Measurements from ENCODE around the gene IQGAP1. TPM values are rescaled to one million over a fixed set of nuclear protein-coding genes. Genes with fewer than 3 reads are reported as not detected.

Gene IQGAP1
- total RNA-seq, 2 experiments from 2014 or later: 136 to 143 TPM

- Mint-ChIP-seq H3K27me3 (ENCODE audit: low read depth) (no peaks in the 10 kb centered on the region), H3K4me1 (ENCODE audit: low read depth) (peaks cover 9% of the 10 kb centered on the region), H3K4me3 (no peak overlapping the region), H3K9me3 (no peaks in the 10 kb centered on the region), H3K27ac (no peak overlapping the region), H3K36me3 (ENCODE audit: low read depth) (peaks cover 38% of the 10 kb centered on the region)
- DNase-seq: no peak
- intact Hi-C loops (cut with micrococcal nuclease): no loop called here
- CTCF ChIA-PET: interaction anchor here (1.0 to 1.4 kb wide), 2 partner anchors 137 to 151 kb away, joined by 3 read pairs; no protein-coding TSS in a partner anchor
Measured at GRCh38 chr15:90458061-90458460, 70.0 kb downstream of the IQGAP1 start.

- CTCF ChIA-PET: interaction anchor here (1.0 to 1.1 kb wide), 2 partner anchors 140 to 158 kb away, joined by 4 read pairs; no protein-coding TSS in a partner anchor
- Mint-ChIP-seq H3K4me1 (ENCODE audit: low read depth) (peaks cover 9% of the 10 kb centered on the region), H3K27me3 (ENCODE audit: low read depth) (no peaks in the 10 kb centered on the region), H3K27ac (no peak overlapping the region), H3K9me3 (no peaks in the 10 kb centered on the region), H3K4me3 (no peak overlapping the region), H3K36me3 (ENCODE audit: low read depth) (peaks cover 31% of the 10 kb centered on the region)
- no peak for DNase-seq
- intact Hi-C loops (cut with micrococcal nuclease): no loop called here
Measured at GRCh38 chr15:90459368-90459767, 71.3 kb downstream of the IQGAP1 start.

- Mint-ChIP-seq H3K9me3 (no peaks in the 10 kb centered on the region), H3K27ac (no peak overlapping the region), H3K27me3 (ENCODE audit: low read depth) (no peaks in the 10 kb centered on the region), H3K4me3 (no peak overlapping the region), H3K4me1 (ENCODE audit: low read depth) (peaks cover 9% of the 10 kb centered on the region), H3K36me3 (ENCODE audit: low read depth) (peaks cover 23% of the 10 kb centered on the region)
- intact Hi-C loops (cut with micrococcal nuclease): no loop called here
- CTCF ChIA-PET: interaction anchor here (1.0 to 1.4 kb wide), 3 partner anchors 22 to 158 kb away, joined by 4 to 5 read pairs (median 4); no protein-coding TSS in a partner anchor
- no peak for DNase-seq
Measured at GRCh38 chr15:90460142-90460824, 72.2 kb downstream of the IQGAP1 start.

- intact Hi-C loops (cut with micrococcal nuclease): no loop called here
Measured at GRCh38 chr15:90463381-90463780, 75.3 kb downstream of the IQGAP1 start.

GRCh38 chr15:90465140-90465929, 77.3 kb downstream of the IQGAP1 start:
- Mint-ChIP-seq H3K27me3 (ENCODE audit: low read depth) (no peaks in the 10 kb centered on the region), H3K4me1 (ENCODE audit: low read depth) (peaks cover 3% of the 10 kb centered on the region), H3K9me3 (no peaks in the 10 kb centered on the region), H3K4me3 (no peak overlapping the region), H3K36me3 (ENCODE audit: low read depth) (peaks cover 15% of the 10 kb centered on the region), H3K27ac (peak overlapping the region; percentile 32)
- CTCF ChIA-PET: interaction anchor here (0.6 to 3.3 kb wide), 3 partner anchors 17 to 176 kb away, joined by 3 to 16 read pairs (median 3); no protein-coding TSS in a partner anchor
- DNase-seq: peak; percentile 11
- intact Hi-C loops (cut with micrococcal nuclease): loop anchor here (5.0 kb wide), 1 partner anchor 103 kb away; no protein-coding TSS in a partner anchor

More at GRCh38 chr15:90463381-90463780, 75.3 kb downstream of the IQGAP1 start:
- Mint-ChIP-seq H3K27ac (no peak overlapping the region), H3K36me3 (ENCODE audit: low read depth) (peaks cover 24% of the 10 kb centered on the region), H3K4me1 (ENCODE audit: low read depth) (peaks cover 8% of the 10 kb centered on the region), H3K27me3 (ENCODE audit: low read depth) (no peaks in the 10 kb centered on the region), H3K9me3 (no peaks in the 10 kb centered on the region), H3K4me3 (no peak overlapping the region)
- CTCF ChIA-PET: interaction anchor here (0.6 to 2.0 kb wide), 2 partner anchors 19 to 46 kb away, joined by 3 to 7 read pairs; no protein-coding TSS in a partner anchor
- DNase-seq: no peak

GRCh38 chr15:90465930-90466567, 78.0 kb downstream of the IQGAP1 start:
- Mint-ChIP-seq H3K4me1 (ENCODE audit: low read depth) (peaks cover 6% of the 10 kb centered on the region), H3K36me3 (ENCODE audit: low read depth) (peaks cover 15% of the 10 kb centered on the region), H3K4me3 (no peak overlapping the region), H3K9me3 (no peaks in the 10 kb centered on the region), H3K27ac (no peak overlapping the region), H3K27me3 (ENCODE audit: low read depth) (no peaks in the 10 kb centered on the region)
- DNase-seq: no peak
- CTCF ChIA-PET: interaction anchor here (0.5 to 3.3 kb wide), 8 partner anchors 13 to 217 kb away, joined by 3 to 16 read pairs (median 4); partner anchors contain the start of gene TTLL13
- intact Hi-C loops (cut with micrococcal nuclease): loop anchor here (5.0 kb wide), 1 partner anchor 104 kb away; no protein-coding TSS in a partner anchor

GRCh38 chr15:90469723-90470122, 81.7 kb downstream of the IQGAP1 start:
- H3K4me1 Mint-ChIP-seq (ENCODE audit: low read depth): peaks cover 6% of the 10 kb centered on the region
- H3K36me3 Mint-ChIP-seq (ENCODE audit: low read depth): peaks cover 23% of the 10 kb centered on the region
- H3K27me3 Mint-ChIP-seq (ENCODE audit: low read depth): no peaks in the 10 kb centered on the region
- H3K27ac Mint-ChIP-seq: no peak overlapping the region
- H3K9me3 Mint-ChIP-seq: no peaks in the 10 kb centered on the region
- CTCF ChIA-PET: interaction anchor here (0.9 to 2.0 kb wide), 3 partner anchors 150 to 177 kb away, joined by 3 to 7 read pairs (median 6); no protein-coding TSS in a partner anchor
- no peak overlapping the region for H3K4me3 Mint-ChIP-seq
- intact Hi-C loops (cut with micrococcal nuclease): loop anchor here (5.0 kb wide), 1 partner anchor 107 kb away; no protein-coding TSS in a partner anchor
- DNase-seq: no peak

GRCh38 chr15:90470453-90470852, 82.4 kb downstream of the IQGAP1 start:
- CTCF ChIA-PET: interaction anchor here (0.9 to 2.0 kb wide), 2 partner anchors 150 to 178 kb away, joined by 3 to 7 read pairs; no protein-coding TSS in a partner anchor
- Mint-ChIP-seq H3K36me3 (ENCODE audit: low read depth) (peaks cover 23% of the 10 kb centered on the region), H3K4me3 (no peak overlapping the region), H3K9me3 (no peaks in the 10 kb centered on the region), H3K4me1 (ENCODE audit: low read depth) (peaks cover 6% of the 10 kb centered on the region), H3K27me3 (ENCODE audit: low read depth) (no peaks in the 10 kb centered on the region), H3K27ac (peak overlapping the region; percentile 33)
- intact Hi-C loops (cut with micrococcal nuclease): no loop called here
- no peak for DNase-seq

- intact Hi-C loops (cut with micrococcal nuclease): no loop called here
- no peak overlapping the region for H3K4me3 Mint-ChIP-seq
Measured at GRCh38 chr15:90471126-90471525, 83.1 kb downstream of the IQGAP1 start.

GRCh38 chr15:90471769-90472168, 83.7 kb downstream of the IQGAP1 start:
- CTCF ChIA-PET: interaction anchor here (2.0 kb wide), 2 partner anchors 10 to 152 kb away, joined by 5 to 7 read pairs; no protein-coding TSS in a partner anchor
- intact Hi-C loops (cut with micrococcal nuclease): no loop called here

More at GRCh38 chr15:90471126-90471525, 83.1 kb downstream of the IQGAP1 start:
- Mint-ChIP-seq H3K9me3 (no peaks in the 10 kb centered on the region), H3K27ac (peak overlapping the region; percentile 33), H3K27me3 (ENCODE audit: low read depth) (no peaks in the 10 kb centered on the region), H3K4me1 (ENCODE audit: low read depth) (peaks cover 6% of the 10 kb centered on the region), H3K36me3 (ENCODE audit: low read depth) (peaks cover 18% of the 10 kb centered on the region)
- DNase-seq: no peak
- CTCF ChIA-PET: interaction anchor here (2.0 kb wide), 2 partner anchors 10 to 151 kb away, joined by 5 to 7 read pairs; no protein-coding TSS in a partner anchor

GRCh38 chr15:90478846-90479481, 90.9 kb downstream of the IQGAP1 start:
- Mint-ChIP-seq H3K9me3 (no peaks in the 10 kb centered on the region), H3K27ac (no peak overlapping the region), H3K27me3 (ENCODE audit: low read depth) (no peaks in the 10 kb centered on the region), H3K36me3 (ENCODE audit: low read depth) (peaks cover 25% of the 10 kb centered on the region), H3K4me3 (no peak overlapping the region), H3K4me1 (ENCODE audit: low read depth) (peaks cover 16% of the 10 kb centered on the region)
- CTCF ChIA-PET: interaction anchor here (0.7 to 5.8 kb wide), 10 partner anchors 12 to 186 kb away, joined by 3 to 95 read pairs (median 4); no protein-coding TSS in a partner anchor
- intact Hi-C loops (cut with micrococcal nuclease): no loop called here
- no peak for DNase-seq

More at GRCh38 chr15:90471769-90472168, 83.7 kb downstream of the IQGAP1 start:
- DNase-seq: no peak
- H3K27ac Mint-ChIP-seq: no peak overlapping the region
- peaks cover 20% of the 10 kb centered on the region for H3K36me3 Mint-ChIP-seq (ENCODE audit: low read depth)
- no peaks in the 10 kb centered on the region for H3K9me3 Mint-ChIP-seq
- H3K27me3 Mint-ChIP-seq (ENCODE audit: low read depth): no peaks in the 10 kb centered on the region
- H3K4me3 Mint-ChIP-seq: no peak overlapping the region
- peaks cover 6% of the 10 kb centered on the region for H3K4me1 Mint-ChIP-seq (ENCODE audit: low read depth)

Data from activated naive CD4-positive, alpha-beta T cell treated with anti-CD3 and anti-CD28 coated beads for 36 hours (primary cell).